Measurements from ENCODE around the gene CXCR1.
"Not testable (repeated sequence)": the region's sequence is repeated elsewhere in the genome, so short reads cannot be mapped to it uniquely, and the experiment has no call there.

Gene CXCR1

DNA sequence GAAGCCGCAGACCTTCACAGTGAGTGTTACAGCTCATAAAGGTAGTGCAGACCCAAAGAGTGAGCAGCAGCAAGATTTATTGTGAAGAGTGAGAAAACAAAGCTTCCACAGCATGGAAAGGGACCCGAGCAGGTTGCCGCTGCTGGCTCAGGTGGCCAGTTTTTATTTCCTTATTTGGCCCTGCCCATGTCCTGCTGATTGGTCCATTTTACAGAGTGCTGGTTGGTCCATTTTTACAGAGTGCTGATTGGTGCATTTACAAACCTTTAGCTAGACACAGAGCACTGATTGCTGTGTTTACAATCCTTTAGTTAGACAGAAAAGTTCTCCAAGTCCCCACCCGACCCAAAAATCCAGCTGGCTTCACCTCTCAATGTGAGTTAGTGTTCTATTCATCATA is 45.0 kb downstream of the CXCR1 start:
- intact Hi-C loops (cut with DNase I); DNase-seq: not testable (repeated sequence)

Measured in posterior cingulate gyrus (tissue), 11 donors.